ENCODE results near the gene AKR7A2.
"Not testable (repeated sequence)": the region's sequence is repeated elsewhere in the genome, so short reads cannot be mapped to it uniquely, and the experiment has no call there.

Gene AKR7A2

GRCh38 chr1:19257178-19257914 is 54.6 kb downstream of the AKR7A2 start:
- DNase-seq = no peak

- DNase-seq = not testable (repeated sequence)
These were observed 55.6 kb downstream of the AKR7A2 start for GRCh38 chr1:19256301-19256700.

- no peak for DNase-seq
These were observed 56.7 kb downstream of the AKR7A2 start for GRCh38 chr1:19255288-19255687.

- no peak for DNase-seq
These were observed 57.5 kb downstream of the AKR7A2 start for GRCh38 chr1:19254416-19254815.

Measured in amniotic stem cell (primary cell).